ENCODE data around the gene NUDT12. TPM values are rescaled to one million over a fixed set of nuclear protein-coding genes. Genes with fewer than 3 reads are reported as not detected.

The NUDT12 gene
- 10.2 and 11.3 TPM in 2 replicates for total RNA-seq (2021)
- long read RNA-seq, transcript NUDT12-201 (7 exons, 3,492 nt) = major isoform, 34 of 42 reads
- long read RNA-seq, partial matches to known transcripts = 0 of 42 reads
- long read RNA-seq, other reads (novel, unspliced or antisense) = 7 of 42 reads

- Mint-ChIP-seq H3K4me1 (peaks cover 23 to 27% of the 10 kb centered on the region in 2 experiments), H3K4me3 (peak within 1 kb of the TSS; percentile 93 to 95), H3K36me3 (ENCODE audit: insufficient read depth in 1 of 3, low read depth in 3 of 3) (peaks cover 0 to 2% (median 0%) of the 10 kb centered on the region in 3 experiments; a peak in 3 of 7 replicates), H3K27me3 (ENCODE audit: low read depth) (no peaks in the 10 kb centered on the region; the same call in 1 of the 2 replicates), H3K9me3 (no peaks in the 10 kb centered on the region), H3K27ac (peak within 1 kb of the TSS; percentile 96 to 97 (median 96))
- H2AK5ac ChIP-seq (ENCODE audit: insufficient read length, low read length) = no peak within 1 kb of the TSS
- H4K91ac ChIP-seq (ENCODE audit: insufficient read length, low read depth, low read length) = no peak within 1 kb of the TSS
- peak within 1 kb of the TSS; percentile 44 for H3K27ac ChIP-seq (ENCODE audit: insufficient read length, low read depth, low read length)
- no peaks in the 10 kb centered on the region; the same call in 1 of the 2 replicates for H3K4me1 ChIP-seq (ENCODE audit: insufficient read depth, low read length)
- H3K79me1 ChIP-seq (ENCODE audit: insufficient read depth, low read depth, low read length, poor library complexity, severe bottlenecking) = no peaks in the 10 kb centered on the region
- peak within 1 kb of the TSS; percentile 85 for H3K9ac ChIP-seq (ENCODE audit: extremely low read depth, insufficient read length, low read length)
- peak within 1 kb of the TSS; percentile 91 for H3K14ac ChIP-seq (ENCODE audit: insufficient read depth, low read length)
- H2BK12ac ChIP-seq (ENCODE audit: insufficient read length, low read depth, low read length) = no peak within 1 kb of the TSS
- no peak within 1 kb of the TSS for H2BK20ac ChIP-seq (ENCODE audit: low read depth, low read length, poor library complexity, severe bottlenecking)
- no peak within 1 kb of the TSS for H3K23ac ChIP-seq (ENCODE audit: insufficient read length, low read depth, low read length)
- H2BK5ac ChIP-seq (ENCODE audit: insufficient read length, low read length) = no peak within 1 kb of the TSS
- no peaks in the 10 kb centered on the region for H4K20me1 ChIP-seq (ENCODE audit: control insufficient read depth, insufficient read depth, insufficient read length)
- no peak within 1 kb of the TSS for H2BK15ac ChIP-seq (ENCODE audit: low read depth, low read length)
- peak within 1 kb of the TSS; percentile 78 for H3K18ac ChIP-seq (ENCODE audit: insufficient read length, low read depth, low read length)
- H3K23me2 ChIP-seq (ENCODE audit: insufficient read length, low read depth, low read length, poor library complexity, severe bottlenecking) = peaks cover 4% of the 10 kb centered on the region
- H3K27me3 ChIP-seq (ENCODE audit: insufficient read depth, low read length) = no peaks in the 10 kb centered on the region
- no CpG with 5 or more reads among the region's 37 CpGs for WGBS (ENCODE audit: extremely low coverage, insufficient read length, low lambda C conversion rate)
- H4K8ac ChIP-seq (replicated peaks; ENCODE audit: insufficient read length, low read depth, low read length) = no peak within 1 kb of the TSS
- H3K56ac ChIP-seq (ENCODE audit: insufficient read length, low read depth, low read length) = no peak within 1 kb of the TSS
- H2AFZ ChIP-seq (ENCODE audit: low read length) = peak within 1 kb of the TSS; percentile 35
- H3T11ph ChIP-seq (ENCODE audit: low read length) = no peak within 1 kb of the TSS
- 0 out of 2 replicates have a peak, but pooled peaks cover 1% of the 10 kb centered on the region for H3K79me2 ChIP-seq (ENCODE audit: insufficient read depth, low read length)
- peak within 1 kb of the TSS; percentile 78 for H3K4me2 ChIP-seq (ENCODE audit: insufficient read depth, insufficient read length, low read length)
- no peak for TF ChIP-seq CTCF (conservative IDR thresholded peaks at IDR 0.05)
- H3K9me3 ChIP-seq (ENCODE audit: control insufficient read depth, low read depth, low read length) = no peaks in the 10 kb centered on the region
- no peak within 1 kb of the TSS for H3K4ac ChIP-seq (ENCODE audit: low read depth, low read length)
- H2BK120ac ChIP-seq (ENCODE audit: low read depth, low read length, poor library complexity, severe bottlenecking) = no peak within 1 kb of the TSS
- peak; percentile 91 for DNase-seq
- H4K5ac ChIP-seq (ENCODE audit: insufficient read length, low read depth, low read length) = no peak within 1 kb of the TSS
Measured at GRCh38 chr5:103562453-103563157, at the start of gene NUDT12. NUDT12 (minus strand) TSS chr5:103562789; CDS start chr5:103560248, 2,541 bp downstream.

Data from H9 (cell line).